H9 (cell line): Measurements from ENCODE around the gene ATP1A3. TPM values are rescaled to one million over a fixed set of nuclear protein-coding genes. Genes with fewer than 3 reads are reported as not detected.

Experiments
- DNase-seq: peaks from one replicate; pipeline ENCODE4 v3.0.0-alpha.2; 2017
- H2AFZ ChIP-seq: one replicate; pipeline ENCODE4 v1.6.1; 2013; ENCODE audit warnings: mild to moderate bottlenecking, low read length, control low read depth, moderate library complexity
- H2AK5ac ChIP-seq: 2 replicates; pipeline ENCODE4 v1.6.1; 2013; ENCODE audit warnings: low read length, control low read depth, mixed read lengths; ENCODE audit not compliant: insufficient read length
- H2BK120ac ChIP-seq: one replicate; pipeline ENCODE4 v1.6.1; 2013; ENCODE audit warnings: low read depth, mild to moderate bottlenecking, low read length, control low read depth, inconsistent platforms; ENCODE audit not compliant: poor library complexity, severe bottlenecking
- H2BK12ac ChIP-seq: 2 replicates; pipeline ENCODE4 v1.6.1; 2013; ENCODE audit warnings: low read length, control low read depth, mixed read lengths, low read depth; ENCODE audit not compliant: insufficient read length
- H2BK15ac ChIP-seq: 2 replicates; pipeline ENCODE4 v1.6.1; 2013; ENCODE audit warnings: low read depth, low read length, control low read depth
- H2BK20ac ChIP-seq: one replicate; pipeline ENCODE4 v1.6.1; 2013; ENCODE audit warnings: low read depth, mild to moderate bottlenecking, low read length, control low read depth, inconsistent platforms; ENCODE audit not compliant: poor library complexity, severe bottlenecking
- H2BK5ac ChIP-seq: 2 replicates; pipeline ENCODE4 v1.6.1; 2013; ENCODE audit warnings: low read length, control low read depth, mixed read lengths; ENCODE audit not compliant: insufficient read length
- H3K14ac ChIP-seq: 2 replicates; pipeline ENCODE4 v1.6.1; 2013; ENCODE audit warnings: low read length, control low read depth; ENCODE audit not compliant: insufficient read depth
- H3K18ac ChIP-seq: 2 replicates; pipeline ENCODE4 v1.6.1; 2013; ENCODE audit warnings: low read depth, mild to moderate bottlenecking, mixed read lengths, low read length, control low read depth; ENCODE audit not compliant: insufficient read length
- H3K23ac ChIP-seq: 2 replicates; pipeline ENCODE4 v1.6.1; 2013; ENCODE audit warnings: low read length, control low read depth, mixed read lengths, low read depth; ENCODE audit not compliant: insufficient read length
- H3K23me2 ChIP-seq: 2 replicates; pipeline ENCODE4 v1.6.1; 2013; ENCODE audit warnings: low read depth, mild to moderate bottlenecking, mixed read lengths, low read length, control low read depth; ENCODE audit not compliant: insufficient read length, poor library complexity, severe bottlenecking
- H3K27ac ChIP-seq: 2 replicates; pipeline ENCODE4 v1.5.1; 2013; ENCODE audit warnings: low read length, control low read depth, mixed read lengths, low read depth; ENCODE audit not compliant: insufficient read length
- H3K27me3 ChIP-seq: 2 replicates; pipeline ENCODE4 v1.6.1; 2013; ENCODE audit warnings: low read length, control low read depth, inconsistent platforms; ENCODE audit not compliant: insufficient read depth
- H3K4ac ChIP-seq: 2 replicates; pipeline ENCODE4 v1.6.1; 2013; ENCODE audit warnings: low read depth, mild to moderate bottlenecking, control low read depth, inconsistent platforms, low read length, moderate library complexity
- H3K4me1 ChIP-seq: 2 replicates; pipeline ENCODE4 v1.6.1; 2013; ENCODE audit warnings: low read length, control low read depth, inconsistent platforms; ENCODE audit not compliant: insufficient read depth
- H3K4me2 ChIP-seq: 2 replicates; pipeline ENCODE4 v1.6.1; 2013; ENCODE audit warnings: low read length, control low read depth, mixed read lengths; ENCODE audit not compliant: insufficient read length, insufficient read depth
- H3K56ac ChIP-seq: 2 replicates; pipeline ENCODE4 v1.6.1; 2013; ENCODE audit warnings: low read depth, mild to moderate bottlenecking, mixed read lengths, low read length, control low read depth; ENCODE audit not compliant: insufficient read length
- H3K79me1 ChIP-seq: 2 replicates; pipeline ENCODE4 v1.6.1; 2013; ENCODE audit warnings: low read depth, mild to moderate bottlenecking, moderate library complexity, low read length, control low read depth, inconsistent platforms; ENCODE audit not compliant: insufficient read depth, poor library complexity, severe bottlenecking
- H3K79me2 ChIP-seq: 2 replicates; pipeline ENCODE4 v1.6.1; 2013; ENCODE audit warnings: low read length, control low read depth, inconsistent platforms; ENCODE audit not compliant: insufficient read depth
- H3K9ac ChIP-seq: 2 replicates; pipeline ENCODE4 v1.6.1; 2013; ENCODE audit warnings: low read length, control low read depth, mixed read lengths; ENCODE audit not compliant: insufficient read length; ENCODE audit errors: extremely low read depth
- H3K9me3 ChIP-seq: one replicate; pipeline ENCODE4 v1.6.1; 2013; ENCODE audit warnings: low read depth, low read length, inconsistent platforms; ENCODE audit not compliant: control insufficient read depth
- H3T11ph ChIP-seq: one replicate; pipeline ENCODE4 v1.6.1; 2013; ENCODE audit warnings: mild to moderate bottlenecking, low read length, control low read depth, inconsistent platforms
- H4K20me1 ChIP-seq: one replicate; pipeline ENCODE4 v1.6.1; 2013; ENCODE audit not compliant: control insufficient read depth, insufficient read length, insufficient read depth
- H4K5ac ChIP-seq: 2 replicates; pipeline ENCODE4 v1.6.1; 2013; ENCODE audit warnings: low read depth, mild to moderate bottlenecking, mixed read lengths, low read length, control low read depth; ENCODE audit not compliant: insufficient read length
- H4K8ac ChIP-seq: replicated peaks from 2 replicates; pipeline ENCODE4 v1.6.1; 2013; ENCODE audit warnings: low read length, control low read depth, mixed read lengths, low read depth; ENCODE audit not compliant: insufficient read length
- H4K91ac ChIP-seq: 2 replicates; pipeline ENCODE4 v1.6.1; 2013; ENCODE audit warnings: low read depth, mild to moderate bottlenecking, moderate library complexity, mixed read lengths, low read length, control low read depth; ENCODE audit not compliant: insufficient read length
- H3K27ac Mint-ChIP-seq, 3 experiments: 2 replicates in 2 of 3; 3 replicates in 1 of 3; pipeline ENCODE4 v1.8.0; 2020 to 2021; ENCODE audit warnings: mixed read lengths in 3 of 3, mild to moderate bottlenecking in 1 of 3, moderate library complexity in 1 of 3
- H3K27me3 Mint-ChIP-seq: 2 replicates; pipeline ENCODE4 v1.8.0; 2021; ENCODE audit warnings: low read depth, mild to moderate bottlenecking, moderate library complexity, mixed read lengths
- H3K36me3 Mint-ChIP-seq, 3 experiments: 2 replicates in 2 of 3; 3 replicates in 1 of 3; pipeline ENCODE4 v1.8.0; 2020 to 2021; ENCODE audit warnings: low read depth in 3 of 3, mixed read lengths in 3 of 3; ENCODE audit not compliant: insufficient read depth in 1 of 3
- H3K4me1 Mint-ChIP-seq, 2 experiments: 2 replicates each; pipeline ENCODE4 v1.8.0; 2020; ENCODE audit warnings: mixed read lengths in 2 of 2
- H3K4me3 Mint-ChIP-seq, 2 experiments: 2 replicates in 1 of 2; 3 replicates in 1 of 2; pipeline ENCODE4 v1.8.0; 2020 to 2021; ENCODE audit warnings: mild to moderate bottlenecking in 2 of 2, mixed read lengths in 2 of 2, moderate library complexity in 1 of 2
- H3K9me3 Mint-ChIP-seq, 2 experiments: 2 replicates in 1 of 2; 3 replicates in 1 of 2; pipeline ENCODE4 v1.8.0; 2020; ENCODE audit warnings: mild to moderate bottlenecking in 2 of 2, mixed read lengths in 2 of 2, moderate library complexity in 1 of 2
- CTCF ChIP-seq: fragments of 200-600 bp; sonication (generic); conservative IDR thresholded peaks from 3 replicates; pipeline ENCODE4 v1.8.0; 2021; ENCODE audit warnings: antibody characterized with exemption, mild to moderate bottlenecking
- WGBS: extraction: QIAGEN DNeasy Blood & Tissue Kit; methylation state at CpG from one replicate; pipeline ENCODE4 v1.1.7; 2013; ENCODE audit warnings: missing lambda C conversion rate, low lambda C conversion rate, mixed read lengths; ENCODE audit not compliant: insufficient read length; ENCODE audit errors: extremely low coverage; 5-methylcytosine and 5-hydroxymethylcytosine counted together
- total RNA-seq: library from RNA; stranded (reverse); gene quantifications from 2 replicates; pipeline ENCODE4 v1.2.1, GENCODE V29; 2021

The ATP1A3 gene
- total RNA-seq, 1 experiment from 2014 or later = 11.6 TPM

GRCh38 chr19:41994994-41995958 lies 1.2 kb upstream of the ATP1A3 start:
- peaks cover 21% of the 10 kb centered on the region; the same call in 1 of the 2 replicates for H3K27me3 ChIP-seq
- H3K9me3 ChIP-seq = no peaks in the 10 kb centered on the region
- no peak overlapping the region for H3K4ac ChIP-seq
- H3K27ac Mint-ChIP-seq = peak overlapping the region in 1 of 3 experiments; percentile 61; a peak in 2 of 7 replicates
- H2BK20ac ChIP-seq = no peak overlapping the region
- H2AFZ ChIP-seq = no peak overlapping the region
- H2BK15ac ChIP-seq = no peak overlapping the region
- peaks cover 75% of the 10 kb centered on the region for H3K27me3 Mint-ChIP-seq
- H3K9me3 Mint-ChIP-seq = peaks cover 0 to 2% of the 10 kb centered on the region in 2 experiments; a peak in 3 of 5 replicates
- no peak overlapping the region for H3T11ph ChIP-seq
- peaks cover 2% of the 10 kb centered on the region for H4K20me1 ChIP-seq
- H3K4me1 ChIP-seq = no peaks in the 10 kb centered on the region
- no peak overlapping the region for H3K9ac ChIP-seq
- H3K23ac ChIP-seq = no peak overlapping the region
- H2BK12ac ChIP-seq = no peak overlapping the region
- no peak overlapping the region for H2BK5ac ChIP-seq
- no peak overlapping the region for H4K91ac ChIP-seq
- H4K5ac ChIP-seq = no peak overlapping the region
- no peak overlapping the region for H3K4me2 ChIP-seq
- peaks cover 9% of the 10 kb centered on the region for H3K23me2 ChIP-seq
- no peak overlapping the region for H3K56ac ChIP-seq
- peak overlapping the region in 1 of 2 experiments; percentile 43; a peak in 3 of 5 replicates for H3K4me3 Mint-ChIP-seq
- WGBS = 100% methylated on average over 3 of the region's 19 CpGs
- peaks cover 23 to 46% of the 10 kb centered on the region in 2 experiments for H3K4me1 Mint-ChIP-seq
- H4K8ac ChIP-seq = no peak overlapping the region
- no peaks in the 10 kb centered on the region for H3K79me2 ChIP-seq
- no peak for DNase-seq
- peaks cover 3 to 7% (median 4%) of the 10 kb centered on the region in 3 experiments; a peak in 6 of 7 replicates for H3K36me3 Mint-ChIP-seq
- H2AK5ac ChIP-seq = no peak overlapping the region
- no peaks in the 10 kb centered on the region for H3K79me1 ChIP-seq
- no peak for TF ChIP-seq CTCF
- no peak overlapping the region for H3K27ac ChIP-seq
- H3K18ac ChIP-seq = no peak overlapping the region
- H3K14ac ChIP-seq = no peak overlapping the region
- no peak overlapping the region for H2BK120ac ChIP-seq
